ENCODE data around the gene AHNAK.

- TF ChIP-seq CTCF (IDR thresholded peaks at IDR 0.05): no peak
- TF ChIP-seq POLR2AphosphoS5 (IDR thresholded peaks at IDR 0.05): no peak
- TF ChIP-seq POLR2A (IDR thresholded peaks at IDR 0.05; ENCODE audit: low read depth): no peak
- no peak for TF ChIP-seq EP300 (IDR thresholded peaks at IDR 0.05)
Observed at GRCh38 chr11:62548545-62549335, 2.1 kb upstream of the AHNAK start.

Data from esophagus muscularis mucosa (tissue), 4 donors.